IMR-90 (cell line): ENCODE results near the gene IFNK. TPM values are rescaled to one million over a fixed set of nuclear protein-coding genes. Genes with fewer than 3 reads are reported as not detected.

Experiments used
- ATAC-seq: fragments of 200-7000 bp; cut with Tn5 transposase; 2 replicates; pipeline ENCODE4 v1.9.1; 2020; ENCODE audit warnings: low read depth, mild to moderate bottlenecking, moderate library complexity
- BruUV-seq: library from RNA; stranded (reverse); fragments of 400-500 nt; replicated peaks from 2 replicates; lab custom pipeline; 2021; lab: Mats Ljungman, UMichigan
- CTCF ChIA-PET: fragments of 300-600 bp; formaldehyde crosslinking; extraction: SDS; loops from one replicate; lab custom pipeline; 2021; ENCODE audit warnings: antibody characterized with exemption; lab: Yijun Ruan, JAX
- POLR2A ChIA-PET: fragments of 300-600 bp; sonication (Branson Sonifier 250); formaldehyde crosslinking; loops from one replicate; lab custom pipeline; 2022; ENCODE audit warnings: antibody characterized with exemption; ENCODE audit not compliant: unreplicated experiment; lab: Charles Lee
- DNase-seq: peaks from one replicate; pipeline ENCODE4 v3.0.0; 2013
- H2AFZ ChIP-seq: replicated peaks from 2 replicates; pipeline ENCODE3; 2013; ENCODE audit warnings: low read length, mild to moderate bottlenecking; ENCODE audit not compliant: poor library complexity
- H2AK5ac ChIP-seq: 2 replicates; pipeline ENCODE4 v1.6.1; 2013; ENCODE audit warnings: low read depth, low read length, inconsistent platforms
- H2AK9ac ChIP-seq: replicated peaks from 2 replicates; pipeline ENCODE3; 2013; ENCODE audit warnings: mild to moderate bottlenecking, low read depth, low read length, moderate library complexity; ENCODE audit not compliant: poor library complexity
- H2BK120ac ChIP-seq: 2 replicates; pipeline ENCODE4 v1.6.1; 2013; ENCODE audit warnings: low read depth, low read length, inconsistent platforms
- H2BK15ac ChIP-seq: 3 replicates; pipeline ENCODE4 v1.6.1; 2013; ENCODE audit warnings: low read depth, low read length, inconsistent platforms
- H2BK20ac ChIP-seq: 2 replicates; pipeline ENCODE4 v1.6.1; 2013; ENCODE audit warnings: low read depth, mild to moderate bottlenecking, inconsistent platforms, low read length, moderate library complexity
- H2BK5ac ChIP-seq: 2 replicates; pipeline ENCODE4 v1.6.1; 2013; ENCODE audit warnings: mild to moderate bottlenecking, low read depth, low read length, inconsistent platforms; ENCODE audit not compliant: poor library complexity, severe bottlenecking
- H3K14ac ChIP-seq: replicated peaks from 2 replicates; pipeline ENCODE4 v1.6.1; 2013; ENCODE audit warnings: low read depth, low read length, inconsistent platforms
- H3K18ac ChIP-seq: 2 replicates; pipeline ENCODE4 v1.6.1; 2013; ENCODE audit warnings: low read depth, low read length, control low read depth
- H3K23ac ChIP-seq: 2 replicates; pipeline ENCODE4 v1.6.1; 2013; ENCODE audit warnings: low read depth, low read length, inconsistent platforms
- H3K27ac ChIP-seq: 2 replicates; pipeline ENCODE4 v1.5.1; 2013; ENCODE audit warnings: mild to moderate bottlenecking, control low read depth, low read length; ENCODE audit not compliant: insufficient read depth
- H3K27me3 ChIP-seq: 2 replicates; pipeline ENCODE4 v1.6.1; 2013; ENCODE audit warnings: low read length; ENCODE audit not compliant: control insufficient read depth, insufficient read depth
- H3K36me3 ChIP-seq: 2 replicates; pipeline ENCODE4 v1.6.1; 2013; ENCODE audit warnings: low read length, mixed read lengths; ENCODE audit not compliant: control insufficient read depth, insufficient read depth
- H3K4ac ChIP-seq: 2 replicates; pipeline ENCODE4 v1.6.1; 2013; ENCODE audit warnings: low read depth, low read length, inconsistent platforms
- H3K4me1 ChIP-seq: 2 replicates; pipeline ENCODE4 v1.6.1; 2013; ENCODE audit warnings: low read length, mixed read lengths; ENCODE audit not compliant: control insufficient read depth, insufficient read depth
- H3K4me2 ChIP-seq: 2 replicates; pipeline ENCODE4 v1.6.1; 2013; ENCODE audit warnings: low read depth, mild to moderate bottlenecking, control low read depth, low read length, moderate library complexity
- H3K4me3 ChIP-seq: 2 replicates; pipeline ENCODE4 v1.5.1; 2013; ENCODE audit warnings: low read depth, mild to moderate bottlenecking, control low read depth, low read length, moderate library complexity; ENCODE audit not compliant: insufficient read depth
- H3K56ac ChIP-seq: 2 replicates; pipeline ENCODE4 v1.6.1; 2013; ENCODE audit warnings: low read length, inconsistent platforms; ENCODE audit not compliant: insufficient read depth; ENCODE audit errors: extremely low read depth
- H3K79me1 ChIP-seq, 2 experiments: 2 replicates each; pipeline ENCODE4 v1.6.1; 2013; ENCODE audit warnings: low read length in 2 of 2, inconsistent platforms in 1 of 2, low read depth in 1 of 2
- H3K9ac ChIP-seq: 2 replicates; pipeline ENCODE4 v1.6.1; 2013; ENCODE audit warnings: low read depth, low read length, control low read depth
- H3K9me1 ChIP-seq: 2 replicates; pipeline ENCODE4 v1.6.1; 2013; ENCODE audit warnings: low read length, inconsistent platforms; ENCODE audit not compliant: insufficient read depth
- H3K9me3 ChIP-seq: 2 replicates; pipeline ENCODE4 v1.6.1; 2013; ENCODE audit warnings: low read length; ENCODE audit not compliant: control insufficient read depth, insufficient read depth
- H4K20me1 ChIP-seq: 2 replicates; pipeline ENCODE4 v1.6.1; 2013; ENCODE audit warnings: low read length, inconsistent platforms; ENCODE audit not compliant: insufficient read depth
- H4K5ac ChIP-seq: 2 replicates; pipeline ENCODE4 v1.6.1; 2013; ENCODE audit warnings: mild to moderate bottlenecking, low read depth, low read length, control low read depth
- H4K8ac ChIP-seq, 2 experiments: 2 replicates each; pipeline ENCODE4 v1.6.1; 2013; ENCODE audit warnings: low read depth in 2 of 2, low read length in 2 of 2, control low read depth in 1 of 2, inconsistent platforms in 1 of 2
- H4K91ac ChIP-seq: 2 replicates; pipeline ENCODE4 v1.6.1; 2013; ENCODE audit warnings: low read depth, low read length, inconsistent platforms; ENCODE audit not compliant: insufficient read depth
- BHLHE40 ChIP-seq: fragments of 150-350 bp; IDR thresholded peaks from 2 replicates; pipeline ENCODE4 v1.6.1; 2016; ENCODE audit warnings: mild to moderate bottlenecking, low read depth, low read length
- CHD1 ChIP-seq: IDR thresholded peaks from 2 replicates; pipeline ENCODE4 v1.6.1; 2012; ENCODE audit warnings: low read depth, low read length, improper control_type of control experiment
- MAFK ChIP-seq: IDR thresholded peaks from 2 replicates; pipeline ENCODE4 v1.6.1; 2012; ENCODE audit warnings: low read depth, low read length, improper control_type of control experiment
- MAZ ChIP-seq: IDR thresholded peaks from 2 replicates; pipeline ENCODE4 v1.6.1; 2012; ENCODE audit warnings: low read depth, mild to moderate bottlenecking, low read length, improper control_type of control experiment, moderate library complexity, borderline replicate concordance
- POLR2A ChIP-seq: IDR thresholded peaks from 2 replicates; pipeline ENCODE4 v1.6.1; 2012; ENCODE audit warnings: mild to moderate bottlenecking, low read depth, low read length
- RCOR1 ChIP-seq: IDR thresholded peaks from 2 replicates; pipeline ENCODE4 v1.6.1; 2012; ENCODE audit warnings: mild to moderate bottlenecking, low read length, improper control_type of control experiment; ENCODE audit not compliant: insufficient replicate concordance
- RFX5 ChIP-seq: IDR thresholded peaks from 2 replicates; pipeline ENCODE4 v1.8.0; 2012; ENCODE audit warnings: low read depth, mild to moderate bottlenecking, low read length, moderate library complexity
- WGBS, 2 experiments: methylation state at CpG; one replicate each; pipeline versions ENCODE4 v1.1.5 to v1.1.7; 2013; ENCODE audit warnings: missing lambda C conversion rate in 2 of 2; ENCODE audit not compliant: insufficient read length in 1 of 2; ENCODE audit errors: extremely low coverage in 2 of 2; 5-methylcytosine and 5-hydroxymethylcytosine counted together
- dilution Hi-C: fragments of 300-500 bp; cut with HindIII; formaldehyde crosslinking; loops from one replicate; pipeline ENCODE4 v1.14.3; 2018; ENCODE audit warnings: low sequenced_read_pairs; ENCODE audit not compliant: unreplicated experiment
- in situ Hi-C: fragments of 300-500 bp; cut with MboI; formaldehyde crosslinking; loops from 3 replicates; pipeline ENCODE4 v1.14.3; 2019; ENCODE audit warnings: low sequenced_read_pairs, inconsistent platforms, mixed read lengths
- intact Hi-C: fragments of 100-400 bp; cut with micrococcal nuclease; formaldehyde crosslinking; loops from 2 replicates; pipeline ENCODE4 v1.10.0; 2022
- polyA plus RNA-seq, 3 experiments: library from polyadenylated mRNA; depleted of rRNA; stranded (reverse); fragments of >200 nt; gene quantifications; 2 replicates each; pipeline ENCODE4 v1.2.3, GENCODE V29; 2012; ENCODE audit warnings: low replicate concordance in 1 of 3
- total RNA-seq: library from RNA; depleted of rRNA; stranded (reverse); fragments of >200 nt; gene quantifications from 2 replicates; pipeline ENCODE4 v1.2.3, GENCODE V29; 2012
- TF ChIP-seq, protein P1 (sequence below): fragments of 150-350 bp; IDR thresholded peaks from 2 replicates; pipeline ENCODE4 v1.6.1; 2017; ENCODE audit warnings: mild to moderate bottlenecking, antibody characterized with exemption, low read length, low read depth
- TF ChIP-seq, protein P2 (sequence below): conservative IDR thresholded peaks from 2 replicates; pipeline ENCODE4 v1.5.1; 2012; ENCODE audit warnings: mild to moderate bottlenecking, low read depth, low read length, improper control_type of control experiment
- TF ChIP-seq, protein P3 (sequence below): fragments of 150-350 bp; IDR thresholded peaks from 2 replicates; pipeline ENCODE4 v1.6.1; 2016; ENCODE audit warnings: low read depth, mild to moderate bottlenecking, low read length, moderate library complexity, borderline replicate concordance

The IFNK gene
- total and polyA plus RNA-seq, 2 of the 4 experiments (the other 2 are of a cell fraction), result not detected

DNA sequence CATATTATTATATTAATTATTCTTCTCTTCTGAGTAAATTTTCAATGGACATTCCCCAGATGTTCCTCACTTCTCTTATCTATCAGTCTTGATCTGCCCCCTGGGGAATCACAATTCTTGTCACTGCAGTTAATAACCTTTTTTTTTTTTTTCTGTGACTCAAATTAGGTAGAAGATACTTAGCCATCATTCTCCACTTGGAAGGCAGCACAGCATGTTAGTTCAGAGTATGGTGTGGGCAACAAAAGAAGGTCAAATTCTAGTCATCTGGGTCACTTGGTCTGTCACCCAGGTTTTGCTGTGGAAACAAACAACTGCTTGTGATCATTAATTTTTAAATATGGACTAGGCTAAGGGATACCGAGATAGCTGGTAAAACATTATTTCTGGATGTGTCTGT is 13.7 kb downstream of the IFNK start:
- Histone ChIP-seq H2BK5ac (no peak overlapping the region), H3K56ac (no peak overlapping the region), H3K4me3 (no peak overlapping the region), H2BK20ac (no peak overlapping the region), H2AK9ac (no peak overlapping the region), H3K14ac (no peak overlapping the region), H4K91ac (no peak overlapping the region), H2AFZ (no peak overlapping the region), H3K4me2 (no peak overlapping the region), H3K4me1 (peaks cover 11% of the 10 kb centered on the region), H2AK5ac (no peak overlapping the region), H3K27me3 (no peaks in the 10 kb centered on the region), H3K79me1 (no peaks in the 10 kb centered on the region), H3K36me3 (no peaks in the 10 kb centered on the region), H4K5ac (no peak overlapping the region), H3K27ac (no peak overlapping the region), H4K20me1 (no peaks in the 10 kb centered on the region), H3K18ac (no peak overlapping the region), H3K9me3 (no peaks in the 10 kb centered on the region), H2BK15ac (no peak overlapping the region), H2BK120ac (no peak overlapping the region), H4K8ac (no peak overlapping the region), H3K9me1 (peaks cover 6% of the 10 kb centered on the region; the same call in 1 of the 2 replicates), H3K9ac (no peak overlapping the region), H3K23ac (no peak overlapping the region), H3K4ac (no peak overlapping the region)
- in situ Hi-C loops (no loop called here), intact Hi-C loops (no loop called here), dilution Hi-C loops (no loop called here)
- ATAC-seq (no peak), DNase-seq (no peak)
- ChIA-PET CTCF (interaction anchor here (1.3 to 3.1 kb wide), 2 partner anchors 7 to 9 kb away, joined by 3 to 16 read pairs; partner anchors contain the start of gene MOB3B), POLR2A (no interaction called here)
- no CpG with 5 or more reads among the region's 1 CpG for WGBS, 2 experiments
- no TSS peak for BruUV-seq
- TF ChIP-seq CHD1 (no peak), RCOR1 (no peak), RFX5 (no peak), POLR2A (no peak), MAFK (no peak), BHLHE40 (no peak), MAZ (no peak)
- TF ChIP-seq, protein P1, sequence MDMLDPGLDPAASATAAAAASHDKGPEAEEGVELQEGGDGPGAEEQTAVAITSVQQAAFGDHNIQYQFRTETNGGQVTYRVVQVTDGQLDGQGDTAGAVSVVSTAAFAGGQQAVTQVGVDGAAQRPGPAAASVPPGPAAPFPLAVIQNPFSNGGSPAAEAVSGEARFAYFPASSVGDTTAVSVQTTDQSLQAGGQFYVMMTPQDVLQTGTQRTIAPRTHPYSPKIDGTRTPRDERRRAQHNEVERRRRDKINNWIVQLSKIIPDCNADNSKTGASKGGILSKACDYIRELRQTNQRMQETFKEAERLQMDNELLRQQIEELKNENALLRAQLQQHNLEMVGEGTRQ, result no peak
- TF ChIP-seq, protein P2, sequence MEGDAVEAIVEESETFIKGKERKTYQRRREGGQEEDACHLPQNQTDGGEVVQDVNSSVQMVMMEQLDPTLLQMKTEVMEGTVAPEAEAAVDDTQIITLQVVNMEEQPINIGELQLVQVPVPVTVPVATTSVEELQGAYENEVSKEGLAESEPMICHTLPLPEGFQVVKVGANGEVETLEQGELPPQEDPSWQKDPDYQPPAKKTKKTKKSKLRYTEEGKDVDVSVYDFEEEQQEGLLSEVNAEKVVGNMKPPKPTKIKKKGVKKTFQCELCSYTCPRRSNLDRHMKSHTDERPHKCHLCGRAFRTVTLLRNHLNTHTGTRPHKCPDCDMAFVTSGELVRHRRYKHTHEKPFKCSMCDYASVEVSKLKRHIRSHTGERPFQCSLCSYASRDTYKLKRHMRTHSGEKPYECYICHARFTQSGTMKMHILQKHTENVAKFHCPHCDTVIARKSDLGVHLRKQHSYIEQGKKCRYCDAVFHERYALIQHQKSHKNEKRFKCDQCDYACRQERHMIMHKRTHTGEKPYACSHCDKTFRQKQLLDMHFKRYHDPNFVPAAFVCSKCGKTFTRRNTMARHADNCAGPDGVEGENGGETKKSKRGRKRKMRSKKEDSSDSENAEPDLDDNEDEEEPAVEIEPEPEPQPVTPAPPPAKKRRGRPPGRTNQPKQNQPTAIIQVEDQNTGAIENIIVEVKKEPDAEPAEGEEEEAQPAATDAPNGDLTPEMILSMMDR, result no peak
- TF ChIP-seq, protein P3, sequence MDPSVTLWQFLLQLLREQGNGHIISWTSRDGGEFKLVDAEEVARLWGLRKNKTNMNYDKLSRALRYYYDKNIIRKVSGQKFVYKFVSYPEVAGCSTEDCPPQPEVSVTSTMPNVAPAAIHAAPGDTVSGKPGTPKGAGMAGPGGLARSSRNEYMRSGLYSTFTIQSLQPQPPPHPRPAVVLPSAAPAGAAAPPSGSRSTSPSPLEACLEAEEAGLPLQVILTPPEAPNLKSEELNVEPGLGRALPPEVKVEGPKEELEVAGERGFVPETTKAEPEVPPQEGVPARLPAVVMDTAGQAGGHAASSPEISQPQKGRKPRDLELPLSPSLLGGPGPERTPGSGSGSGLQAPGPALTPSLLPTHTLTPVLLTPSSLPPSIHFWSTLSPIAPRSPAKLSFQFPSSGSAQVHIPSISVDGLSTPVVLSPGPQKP, result no peak
